Activated CD4-positive, alpha-beta T cell treated with anti-CD3 and anti-CD28 coated beads, Interleukin-2, amount 10 ng/mL, durations not matched to agents 7 days and 5 days (primary cell): ENCODE results near the gene IRGC. TPM values are rescaled to one million over a fixed set of nuclear protein-coding genes. Genes with fewer than 3 reads are reported as not detected.
"Not testable (repeated sequence)": the region's sequence is repeated elsewhere in the genome, so short reads cannot be mapped to it uniquely, and the experiment has no call there.

ENCODE experiments used
- CTCF ChIA-PET: fragments of 350-600 bp; sonication (Branson Sonifier 250); formaldehyde crosslinking; loops from one replicate; lab custom pipeline; 2021; ENCODE audit warnings: antibody characterized with exemption; lab: Charles Lee
- POLR2A ChIA-PET: fragments of 350-600 bp; sonication (Branson Sonifier 250); formaldehyde crosslinking; loops from one replicate; lab custom pipeline; 2021; ENCODE audit warnings: antibody characterized with exemption; lab: Charles Lee
- DNase-seq: peaks from one replicate; pipeline ENCODE4 v3.0.0-alpha.2; 2020
- H3K27ac Mint-ChIP-seq: one replicate; pipeline ENCODE4 v1.8.0; 2021; ENCODE audit warnings: mild to moderate bottlenecking, moderate library complexity, mixed read lengths
- H3K27me3 Mint-ChIP-seq: one replicate; pipeline ENCODE4 v1.8.0; 2021; ENCODE audit warnings: mixed read lengths
- H3K36me3 Mint-ChIP-seq: one replicate; pipeline ENCODE4 v1.8.0; 2021; ENCODE audit warnings: low read depth, mixed read lengths
- H3K4me1 Mint-ChIP-seq: one replicate; pipeline ENCODE4 v1.8.0; 2021; ENCODE audit warnings: mixed read lengths
- H3K4me3 Mint-ChIP-seq: one replicate; pipeline ENCODE4 v1.8.0; 2021; ENCODE audit warnings: mild to moderate bottlenecking, moderate library complexity, mixed read lengths
- H3K9me3 Mint-ChIP-seq: one replicate; pipeline ENCODE4 v1.8.0; 2021; ENCODE audit warnings: mixed read lengths
- total RNA-seq, 2 experiments: library from RNA; stranded (reverse); gene quantifications; one replicate each; pipeline ENCODE4 v1.2.3, GENCODE V29; 2021

The IRGC gene
- total RNA-seq, 2 experiments from 2014 or later = not detected

- ChIA-PET POLR2A (no interaction called here), CTCF (interaction anchor here (1.0 to 4.1 kb wide), 3 partner anchors 11 to 98 kb away, joined by 3 to 21 read pairs (median 3); no protein-coding TSS in a partner anchor)
- Mint-ChIP-seq H3K9me3 (no peaks in the 10 kb centered on the region), H3K27me3 (no peaks in the 10 kb centered on the region), H3K4me3 (no peak overlapping the region), H3K36me3 (no peaks in the 10 kb centered on the region), H3K27ac (no peak overlapping the region), H3K4me1 (peaks cover 19% of the 10 kb centered on the region)
- no peak for DNase-seq
Observed at GRCh38 chr19:43678512-43679261, 37.2 kb upstream of the IRGC start.

- POLR2A ChIA-PET = no interaction called here
- no peak for DNase-seq
Observed at GRCh38 chr19:43681821-43682220, 34.1 kb upstream of the IRGC start.

GRCh38 chr19:43682269-43682668 lies 33.6 kb upstream of the IRGC start:
- H3K27ac Mint-ChIP-seq, H3K9me3 Mint-ChIP-seq, H3K36me3 Mint-ChIP-seq, H3K27me3 Mint-ChIP-seq, DNase-seq, POLR2A ChIA-PET, H3K4me3 Mint-ChIP-seq, H3K4me1 Mint-ChIP-seq: not testable (repeated sequence)
- CTCF ChIA-PET = interaction anchor here (0.7 kb wide), 1 partner anchor 12 kb away, joined by 5 read pairs; no protein-coding TSS in a partner anchor

More at GRCh38 chr19:43681821-43682220, 34.1 kb upstream of the IRGC start:
- no peaks in the 10 kb centered on the region for H3K4me1 Mint-ChIP-seq
- H3K4me3 Mint-ChIP-seq = no peak overlapping the region
- no peak overlapping the region for H3K27ac Mint-ChIP-seq
- CTCF ChIA-PET = no interaction called here
- H3K36me3 Mint-ChIP-seq = no peaks in the 10 kb centered on the region
- no peaks in the 10 kb centered on the region for H3K9me3 Mint-ChIP-seq
- H3K27me3 Mint-ChIP-seq = no peaks in the 10 kb centered on the region

GRCh38 chr19:43682824-43683661 lies 32.8 kb upstream of the IRGC start:
- no peaks in the 10 kb centered on the region for H3K36me3 Mint-ChIP-seq
- no peak for DNase-seq
- no peaks in the 10 kb centered on the region for H3K9me3 Mint-ChIP-seq
- ChIA-PET POLR2A (no interaction called here), CTCF (interaction anchor here (0.7 kb wide), 1 partner anchor 13 kb away, joined by 5 read pairs; no protein-coding TSS in a partner anchor)
- no peaks in the 10 kb centered on the region for H3K27me3 Mint-ChIP-seq
- no peak overlapping the region for H3K4me3 Mint-ChIP-seq
- H3K27ac Mint-ChIP-seq = no peak overlapping the region
- no peaks in the 10 kb centered on the region for H3K4me1 Mint-ChIP-seq

GRCh38 chr19:43683905-43684304 lies 32.0 kb upstream of the IRGC start:
- H3K4me3 Mint-ChIP-seq = no peak overlapping the region
- no peak overlapping the region for H3K27ac Mint-ChIP-seq

GRCh38 chr19:43684326-43684725 lies 31.6 kb upstream of the IRGC start:
- no peak overlapping the region for H3K27ac Mint-ChIP-seq
- H3K27me3 Mint-ChIP-seq = no peaks in the 10 kb centered on the region
- no peaks in the 10 kb centered on the region for H3K4me1 Mint-ChIP-seq
- POLR2A ChIA-PET = no interaction called here
- DNase-seq = no peak
- no peaks in the 10 kb centered on the region for H3K9me3 Mint-ChIP-seq
- CTCF ChIA-PET = interaction anchor here (0.6 to 1.3 kb wide), 2 partner anchors 13 to 34 kb away, joined by 3 read pairs; no protein-coding TSS in a partner anchor
- H3K36me3 Mint-ChIP-seq = no peaks in the 10 kb centered on the region
- no peak overlapping the region for H3K4me3 Mint-ChIP-seq

More at GRCh38 chr19:43683905-43684304, 32.0 kb upstream of the IRGC start:
- ChIA-PET POLR2A (no interaction called here), CTCF (no interaction called here)
- Mint-ChIP-seq H3K27me3 (no peaks in the 10 kb centered on the region), H3K36me3 (no peaks in the 10 kb centered on the region), H3K4me1 (no peaks in the 10 kb centered on the region), H3K9me3 (no peaks in the 10 kb centered on the region)
- DNase-seq = no peak

GRCh38 chr19:43687660-43687997 lies 28.2 kb upstream of the IRGC start:
- peaks cover 13% of the 10 kb centered on the region for H3K9me3 Mint-ChIP-seq
- H3K4me3 Mint-ChIP-seq = no peak overlapping the region
- CTCF ChIA-PET = interaction anchor here (1.0 to 1.5 kb wide), 3 partner anchors 10 to 19 kb away, joined by 3 read pairs; no protein-coding TSS in a partner anchor
- H3K27ac Mint-ChIP-seq = no peak overlapping the region
- no peaks in the 10 kb centered on the region for H3K36me3 Mint-ChIP-seq
- H3K4me1 Mint-ChIP-seq = no peaks in the 10 kb centered on the region
- peaks cover 3% of the 10 kb centered on the region for H3K27me3 Mint-ChIP-seq
- POLR2A ChIA-PET = no interaction called here
- no peak for DNase-seq

GRCh38 chr19:43688059-43688701 lies 27.7 kb upstream of the IRGC start:
- H3K4me3 Mint-ChIP-seq = no peak overlapping the region
- H3K27ac Mint-ChIP-seq = no peak overlapping the region
- DNase-seq = no peak
- H3K9me3 Mint-ChIP-seq = peaks cover 13% of the 10 kb centered on the region
- ChIA-PET POLR2A (no interaction called here), CTCF (interaction anchor here (1.4 kb wide), 1 partner anchor 10 kb away, joined by 3 read pairs; no protein-coding TSS in a partner anchor)
- H3K36me3 Mint-ChIP-seq = no peaks in the 10 kb centered on the region
- peaks cover 3% of the 10 kb centered on the region for H3K27me3 Mint-ChIP-seq
- H3K4me1 Mint-ChIP-seq = no peaks in the 10 kb centered on the region

- Mint-ChIP-seq H3K9me3 (peaks cover 16% of the 10 kb centered on the region), H3K27ac (no peak overlapping the region), H3K4me1 (no peaks in the 10 kb centered on the region), H3K4me3 (no peak overlapping the region), H3K36me3 (no peaks in the 10 kb centered on the region), H3K27me3 (peaks cover 9% of the 10 kb centered on the region)
- DNase-seq = no peak
- ChIA-PET CTCF (interaction anchor here (0.8 to 0.9 kb wide), 2 partner anchors 9 to 22 kb away, joined by 3 to 4 read pairs; no protein-coding TSS in a partner anchor), POLR2A (no interaction called here)
Observed at GRCh38 chr19:43690444-43690843, 25.4 kb upstream of the IRGC start.

GRCh38 chr19:43690890-43691289 lies 25.0 kb upstream of the IRGC start:
- H3K9me3 Mint-ChIP-seq = peaks cover 16% of the 10 kb centered on the region
- POLR2A ChIA-PET = no interaction called here
- no peaks in the 10 kb centered on the region for H3K36me3 Mint-ChIP-seq
- peaks cover 9% of the 10 kb centered on the region for H3K27me3 Mint-ChIP-seq
- no peak for DNase-seq
- no peak overlapping the region for H3K27ac Mint-ChIP-seq
- H3K4me3 Mint-ChIP-seq = no peak overlapping the region
- CTCF ChIA-PET = interaction anchor here (0.8 to 0.9 kb wide), 2 partner anchors 8 to 22 kb away, joined by 3 to 4 read pairs; no protein-coding TSS in a partner anchor
- H3K4me1 Mint-ChIP-seq = no peaks in the 10 kb centered on the region

- ChIA-PET POLR2A (no interaction called here), CTCF (no interaction called here)
- Mint-ChIP-seq H3K27ac (no peak overlapping the region), H3K27me3 (peaks cover 9% of the 10 kb centered on the region), H3K4me3 (no peak overlapping the region), H3K4me1 (no peaks in the 10 kb centered on the region), H3K36me3 (no peaks in the 10 kb centered on the region), H3K9me3 (peaks cover 18% of the 10 kb centered on the region)
- DNase-seq = no peak
Observed at GRCh38 chr19:43691755-43692154, 24.1 kb upstream of the IRGC start.

GRCh38 chr19:43692385-43692784 lies 23.5 kb upstream of the IRGC start:
- ChIA-PET CTCF (no interaction called here), POLR2A (no interaction called here)
- no peaks in the 10 kb centered on the region for H3K4me1 Mint-ChIP-seq
- H3K36me3 Mint-ChIP-seq = no peaks in the 10 kb centered on the region
- DNase-seq = no peak
- H3K27me3 Mint-ChIP-seq = peaks cover 9% of the 10 kb centered on the region
- H3K9me3 Mint-ChIP-seq = peaks cover 18% of the 10 kb centered on the region
- H3K27ac Mint-ChIP-seq = no peak overlapping the region
- H3K4me3 Mint-ChIP-seq = no peak overlapping the region
